B cell (primary cell): Measurements from ENCODE around the gene MUC5AC. TPM values are rescaled to one million over a fixed set of nuclear protein-coding genes. Genes with fewer than 3 reads are reported as not detected.

Experiments
- ATAC-seq: fragments of 200-7000 bp; cut with Tn5 transposase; one replicate; pipeline ENCODE4 v1.10.0; 2021; ENCODE audit warnings: low read depth, mild to moderate bottlenecking, moderate number of reproducible peaks, moderate library complexity
- CTCF ChIA-PET: fragments of 350-600 bp; sonication (Branson Sonifier 250); formaldehyde crosslinking; loops from one replicate; lab custom pipeline; 2021; ENCODE audit warnings: antibody characterized with exemption, inconsistent platforms; lab: Charles Lee
- POLR2A ChIA-PET: fragments of 350-600 bp; sonication (Branson Sonifier 250); formaldehyde crosslinking; loops from one replicate; lab custom pipeline; 2021; ENCODE audit warnings: antibody characterized with exemption; lab: Charles Lee
- DNase-seq: peaks from one replicate; pipeline ENCODE4 v3.0.0; 2013
- H2AFZ ChIP-seq: 2 replicates; pipeline ENCODE4 v1.6.1; 2012; ENCODE audit warnings: mild to moderate bottlenecking, low read depth, low read length; ENCODE audit not compliant: insufficient read depth, poor library complexity, severe bottlenecking
- H3K27ac ChIP-seq, 2 donors: 1 replicate in 1 of 2; 2 replicates in 1 of 2; pipeline ENCODE4 v1.5.1; 2012 to 2013; ENCODE audit warnings: low read length in 2 of 2, mild to moderate bottlenecking in 2 of 2, moderate library complexity in 1 of 2
- H3K27me3 ChIP-seq, 4 experiments: fragments of 200-600 bp in 1 of 4; sonication (generic) in 1 of 4; replicated peaks in 1 of 4; 1 replicate in 2 of 4; 2 replicates in 2 of 4; pipeline versions ENCODE4 v1.6.1 to v1.7.0; 2013 to 2016; ENCODE audit warnings: low read length in 3 of 4, mild to moderate bottlenecking in 2 of 4, mixed read lengths in 1 of 4, moderate library complexity in 1 of 4; ENCODE audit not compliant: insufficient read depth in 4 of 4, control insufficient read depth in 3 of 4; ENCODE audit errors: control extremely low read depth in 1 of 4
- H3K36me3 ChIP-seq, 2 experiments: replicated peaks in 1 of 2; 1 replicate in 1 of 2; 2 replicates in 1 of 2; pipeline versions ENCODE4 v1.6.1 to v1.7.1; 2013; ENCODE audit warnings: low read length in 1 of 2; ENCODE audit not compliant: insufficient read depth in 2 of 2, control insufficient read depth in 1 of 2; ENCODE audit errors: control extremely low read depth in 1 of 2, extremely low read depth in 1 of 2
- H3K4me1 ChIP-seq, 2 donors: fragments of 200-600 bp in 1 of 2; sonication (generic) in 1 of 2; 1 replicate in 1 of 2; 2 replicates in 1 of 2; pipeline versions ENCODE4 v1.5.1 to v1.6.1; 2013 to 2017; ENCODE audit warnings: low read length in 2 of 2; ENCODE audit not compliant: control insufficient read depth in 2 of 2, insufficient read depth in 2 of 2
- H3K4me2 ChIP-seq: replicated peaks from 2 replicates; pipeline ENCODE3; 2012; ENCODE audit warnings: mild to moderate bottlenecking, low read depth, low read length; ENCODE audit not compliant: poor library complexity, severe bottlenecking
- H3K4me3 ChIP-seq, 5 experiments: fragments of 200-600 bp in 1 of 5; sonication (generic) in 1 of 5; 1 replicate in 3 of 5; 2 replicates in 2 of 5; pipeline versions ENCODE4 v1.5.1 to v1.7.0; 2011 to 2016; ENCODE audit warnings: low read length in 4 of 5, mild to moderate bottlenecking in 4 of 5, low read depth in 2 of 5, control low read depth in 1 of 5, moderate library complexity in 1 of 5; ENCODE audit not compliant: insufficient read depth in 1 of 5; ENCODE audit errors: control extremely low read depth in 1 of 5, extremely low read depth in 1 of 5
- H3K79me2 ChIP-seq: fragments of 200-600 bp; sonication (generic); one replicate; pipeline ENCODE4 v1.6.0; 2016; ENCODE audit warnings: low read length; ENCODE audit not compliant: control insufficient read depth, insufficient read depth
- H3K9ac ChIP-seq: fragments of 200-600 bp; sonication (generic); 2 replicates; pipeline ENCODE4 v1.6.1; 2017; ENCODE audit warnings: mild to moderate bottlenecking, low read length, moderate library complexity
- H3K9me3 ChIP-seq, 3 donors: one replicate each; pipeline versions ENCODE4 v1.6.1 to v1.7.1; 2013; ENCODE audit warnings: low read length in 2 of 3; ENCODE audit not compliant: control insufficient read depth in 2 of 3, insufficient read depth in 1 of 3; ENCODE audit errors: control extremely low read depth in 1 of 3
- H4K20me1 ChIP-seq: 2 replicates; pipeline ENCODE4 v1.6.0; 2012; ENCODE audit warnings: mild to moderate bottlenecking, low read length; ENCODE audit not compliant: insufficient read depth, control insufficient read depth, poor library complexity, severe bottlenecking
- H3K27ac Mint-ChIP-seq: one replicate; pipeline ENCODE4 v1.8.0; 2021; ENCODE audit warnings: mixed read lengths
- H3K27me3 Mint-ChIP-seq: one replicate; pipeline ENCODE4 v1.8.0; 2021; ENCODE audit warnings: mixed read lengths
- H3K4me1 Mint-ChIP-seq: one replicate; pipeline ENCODE4 v1.8.0; 2021; ENCODE audit warnings: mixed read lengths
- H3K4me3 Mint-ChIP-seq: one replicate; pipeline ENCODE4 v1.8.0; 2021; ENCODE audit warnings: mixed read lengths
- H3K9me3 Mint-ChIP-seq: one replicate; pipeline ENCODE4 v1.8.0; 2022; ENCODE audit warnings: mixed read lengths; ENCODE audit not compliant: insufficient read depth
- CTCF ChIP-seq: fragments of 200-600 bp; IDR thresholded peaks from one replicate; pipeline ENCODE4 v1.8.0; 2022; ENCODE audit warnings: antibody characterized with exemption, mild to moderate bottlenecking
- EZH2 ChIP-seq: IDR thresholded peaks from 2 replicates; pipeline ENCODE4 v1.6.1; 2012; ENCODE audit warnings: borderline replicate concordance, low read depth, mild to moderate bottlenecking, moderate library complexity, low read length; ENCODE audit not compliant: insufficient read depth, poor library complexity, severe bottlenecking
- WGBS: methylation state at CpG from one replicate; pipeline ENCODE4 v1.1.5; 2013; ENCODE audit warnings: missing lambda C conversion rate; ENCODE audit not compliant: insufficient coverage; 5-methylcytosine and 5-hydroxymethylcytosine counted together
- intact Hi-C: fragments of 100-400 bp; cut with micrococcal nuclease; formaldehyde crosslinking; loops from one replicate; pipeline ENCODE4 v1.10.0; 2022
- polyA plus RNA-seq: library from polyadenylated mRNA; depleted of rRNA; stranded (reverse); fragments of >200 nt; gene quantifications from 2 replicates; pipeline ENCODE4 v1.2.3, GENCODE V29; 2012
- total RNA-seq, 2 donors: library from RNA; stranded (reverse); fragments of 120-200 nt in 1 of 2; gene quantifications; 1 replicate in 1 of 2; 2 replicates in 1 of 2; pipeline versions ENCODE4 v1.2.3 to v1.2.4, GENCODE V29; 2013 to 2022

MUC5AC gene
- total and polyA plus RNA-seq, 2 donors (not counting 1 experiment from before 2014, with no cell fraction given) = not detected

DNA sequence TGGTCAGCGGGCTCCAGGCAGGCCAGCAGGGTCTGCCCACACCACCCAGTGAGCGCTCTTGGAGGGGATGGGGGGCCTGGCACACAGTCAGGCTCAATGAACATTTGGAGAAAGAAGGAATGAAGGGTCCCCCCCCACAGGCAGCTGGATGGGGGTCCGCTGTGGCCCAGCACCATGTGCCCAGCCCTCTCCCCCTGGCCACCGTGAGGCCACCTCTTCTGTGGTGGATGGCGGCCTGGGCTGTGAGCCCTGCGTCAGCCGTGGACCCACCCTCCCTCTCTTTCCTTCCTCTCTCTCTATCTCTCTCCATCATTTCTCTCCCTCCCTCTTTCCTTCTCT is 35.1 kb upstream of the MUC5AC start:
- intact Hi-C loops = no loop called here
- Histone ChIP-seq H3K4me1 (no peaks in the 10 kb centered on the region), H3K27ac (no peak overlapping the region), H3K79me2 (no peaks in the 10 kb centered on the region), H3K9me3 (peaks cover 0 to 7% (median 0%) of the 10 kb centered on the region in 3 donors), H3K36me3 (no peaks in the 10 kb centered on the region), H3K9ac (no peak overlapping the region), H3K4me2 (no peak overlapping the region), H4K20me1 (no peaks in the 10 kb centered on the region), H2AFZ (no peak overlapping the region), H3K4me3 (no peak overlapping the region), H3K27me3 (no peaks in the 10 kb centered on the region)
- TF ChIP-seq CTCF (no peak), EZH2 (no peak)
- no peaks in the 10 kb centered on the region for H3K4me1 Mint-ChIP-seq
- no peak overlapping the region for H3K4me3 Mint-ChIP-seq
- ATAC-seq = no peak
- H3K27ac Mint-ChIP-seq = no peak overlapping the region
- ChIA-PET POLR2A (no interaction called here), CTCF (no interaction called here)
- H3K9me3 Mint-ChIP-seq = peaks cover 3% of the 10 kb centered on the region
- H3K27me3 Mint-ChIP-seq = no peaks in the 10 kb centered on the region
- WGBS = 64% methylated on average over 6 of the region's 7 CpGs
- no peak for DNase-seq

DNA sequence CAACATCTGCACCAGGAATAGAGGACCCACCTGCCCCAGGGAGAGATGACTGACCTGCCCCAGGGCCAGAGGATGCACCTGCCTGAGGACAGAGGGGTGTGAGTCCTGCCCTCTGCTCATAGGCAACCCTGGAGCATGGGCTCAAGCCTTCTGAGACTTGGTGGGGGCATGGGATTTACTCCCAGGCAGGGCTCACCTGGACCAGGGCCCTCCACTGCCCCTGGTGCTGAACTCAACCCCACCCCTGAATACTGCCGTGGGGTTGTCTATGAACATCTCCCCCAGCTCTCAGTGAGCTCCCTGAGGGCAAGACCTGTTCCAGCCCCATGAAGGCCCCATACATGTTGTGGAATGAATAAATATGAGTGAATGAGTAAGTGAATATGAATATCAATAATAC is 33.8 kb upstream of the MUC5AC start:
- H2AFZ ChIP-seq = no peak overlapping the region
- no peak overlapping the region for H3K4me2 ChIP-seq
- ATAC-seq = no peak
- no peaks in the 10 kb centered on the region for H3K27me3 Mint-ChIP-seq
- H3K9me3 Mint-ChIP-seq = peaks cover 3% of the 10 kb centered on the region
- DNase-seq = no peak
- H3K36me3 ChIP-seq = no peaks in the 10 kb centered on the region
- no peak overlapping the region for H3K9ac ChIP-seq
- no CpG with 5 or more reads among the region's 1 CpG for WGBS
- no peak overlapping the region for H3K27ac Mint-ChIP-seq
- no peaks in the 10 kb centered on the region for H4K20me1 ChIP-seq
- H3K9me3 ChIP-seq = peaks cover 0 to 7% (median 0%) of the 10 kb centered on the region in 3 donors
- H3K4me3 ChIP-seq = no peak overlapping the region
- TF ChIP-seq EZH2 = no peak
- TF ChIP-seq CTCF = no peak
- ChIA-PET CTCF (no interaction called here), POLR2A (no interaction called here)
- H3K4me3 Mint-ChIP-seq = no peak overlapping the region
- H3K27ac ChIP-seq = no peak overlapping the region
- H3K4me1 ChIP-seq = no peaks in the 10 kb centered on the region
- intact Hi-C loops = no loop called here
- H3K4me1 Mint-ChIP-seq = no peaks in the 10 kb centered on the region
- no peaks in the 10 kb centered on the region for H3K79me2 ChIP-seq
- H3K27me3 ChIP-seq = no peaks in the 10 kb centered on the region
